ENCODE data around the gene CAV3.

GRCh38 chr3:8736436-8736835 lies 2.8 kb downstream of the CAV3 start:
- TF ChIP-seq, protein P1, sequence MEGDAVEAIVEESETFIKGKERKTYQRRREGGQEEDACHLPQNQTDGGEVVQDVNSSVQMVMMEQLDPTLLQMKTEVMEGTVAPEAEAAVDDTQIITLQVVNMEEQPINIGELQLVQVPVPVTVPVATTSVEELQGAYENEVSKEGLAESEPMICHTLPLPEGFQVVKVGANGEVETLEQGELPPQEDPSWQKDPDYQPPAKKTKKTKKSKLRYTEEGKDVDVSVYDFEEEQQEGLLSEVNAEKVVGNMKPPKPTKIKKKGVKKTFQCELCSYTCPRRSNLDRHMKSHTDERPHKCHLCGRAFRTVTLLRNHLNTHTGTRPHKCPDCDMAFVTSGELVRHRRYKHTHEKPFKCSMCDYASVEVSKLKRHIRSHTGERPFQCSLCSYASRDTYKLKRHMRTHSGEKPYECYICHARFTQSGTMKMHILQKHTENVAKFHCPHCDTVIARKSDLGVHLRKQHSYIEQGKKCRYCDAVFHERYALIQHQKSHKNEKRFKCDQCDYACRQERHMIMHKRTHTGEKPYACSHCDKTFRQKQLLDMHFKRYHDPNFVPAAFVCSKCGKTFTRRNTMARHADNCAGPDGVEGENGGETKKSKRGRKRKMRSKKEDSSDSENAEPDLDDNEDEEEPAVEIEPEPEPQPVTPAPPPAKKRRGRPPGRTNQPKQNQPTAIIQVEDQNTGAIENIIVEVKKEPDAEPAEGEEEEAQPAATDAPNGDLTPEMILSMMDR (tag by site-specific recombination; IDR thresholded peaks at IDR 0.05): no peak
- TF ChIP-seq ZBTB8A (tag by site-specific recombination; IDR thresholded peaks at IDR 0.05): no peak
- TF ChIP-seq, protein P2, sequence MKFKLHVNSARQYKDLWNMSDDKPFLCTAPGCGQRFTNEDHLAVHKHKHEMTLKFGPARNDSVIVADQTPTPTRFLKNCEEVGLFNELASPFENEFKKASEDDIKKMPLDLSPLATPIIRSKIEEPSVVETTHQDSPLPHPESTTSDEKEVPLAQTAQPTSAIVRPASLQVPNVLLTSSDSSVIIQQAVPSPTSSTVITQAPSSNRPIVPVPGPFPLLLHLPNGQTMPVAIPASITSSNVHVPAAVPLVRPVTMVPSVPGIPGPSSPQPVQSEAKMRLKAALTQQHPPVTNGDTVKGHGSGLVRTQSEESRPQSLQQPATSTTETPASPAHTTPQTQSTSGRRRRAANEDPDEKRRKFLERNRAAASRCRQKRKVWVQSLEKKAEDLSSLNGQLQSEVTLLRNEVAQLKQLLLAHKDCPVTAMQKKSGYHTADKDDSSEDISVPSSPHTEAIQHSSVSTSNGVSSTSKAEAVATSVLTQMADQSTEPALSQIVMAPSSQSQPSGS (tag by site-specific recombination; IDR thresholded peaks at IDR 0.05; ENCODE audit: low read depth): no peak
- TF ChIP-seq ZNF785 (tag by site-specific recombination; IDR thresholded peaks at IDR 0.05): no peak
- no peak for TF ChIP-seq ZFP3 (tag by site-specific recombination; IDR thresholded peaks at IDR 0.05; ENCODE audit: low read depth)
- no peak for TF ChIP-seq ZNF639 (tag by site-specific recombination; IDR thresholded peaks at IDR 0.05)
- TF ChIP-seq MYNN (tag by site-specific recombination; IDR thresholded peaks at IDR 0.05; ENCODE audit: borderline replicate concordance): no peak
- no peak for TF ChIP-seq ZNF274 (IDR thresholded peaks at IDR 0.05; ENCODE audit: low read length)
- no peak for TF ChIP-seq ZNF274 (tag by site-specific recombination; IDR thresholded peaks at IDR 0.05; ENCODE audit: borderline replicate concordance)
